Upper lobe of right lung (tissue), 1 donor: ENCODE data around the gene RPTOR. TPM values are rescaled to one million over a fixed set of nuclear protein-coding genes. Genes with fewer than 3 reads are reported as not detected.

Source experiments
- ATAC-seq: fragments of 200-7000 bp; cut with Tn5 transposase; one replicate; pipeline ENCODE4 v1.9.1; 2020; ENCODE audit warnings: mild to moderate bottlenecking, moderate library complexity
- DNase-seq: peaks from one replicate; pipeline ENCODE4 v3.0.0-alpha.2; 2020
- H3K27ac ChIP-seq: fragments of 200-600 bp; one replicate; pipeline ENCODE4 v1.8.0; 2022
- H3K27me3 ChIP-seq: fragments of 200-600 bp; one replicate; pipeline ENCODE4 v1.8.0; 2022; ENCODE audit warnings: mild to moderate bottlenecking
- H3K36me3 ChIP-seq: fragments of 200-600 bp; one replicate; pipeline ENCODE4 v1.8.0; 2022
- H3K4me1 ChIP-seq: fragments of 200-600 bp; one replicate; pipeline ENCODE4 v1.8.0; 2022
- H3K4me3 ChIP-seq: fragments of 200-600 bp; one replicate; pipeline ENCODE4 v1.8.0; 2022; ENCODE audit warnings: mild to moderate bottlenecking
- H3K9me3 ChIP-seq: fragments of 200-600 bp; one replicate; pipeline ENCODE4 v1.8.0; 2022
- intact Hi-C: fragments of 100-400 bp; cut with DNase I; formaldehyde crosslinking; loops from one replicate; pipeline ENCODE4 v1.11.0; 2022
- total RNA-seq: library from RNA; stranded (reverse); fragmentation: NEBNext Ultra II Directional; extraction: Animal tissue kit (Norgen Biotek cat#: 25700); gene quantifications from one replicate; pipeline ENCODE4 v1.2.1, GENCODE V29; 2021
- TF ChIP-seq, protein P1 (sequence below): fragments of 200-600 bp; IDR thresholded peaks from one replicate; pipeline ENCODE4 v1.8.0; 2022; ENCODE audit warnings: antibody characterized with exemption
- donor health status: DM: no; HTN: yes; CAD: no; lungs with severe emphysema.

The RPTOR gene
- total RNA-seq, 1 donor from 2014 or later, result 35.4 TPM

DNA sequence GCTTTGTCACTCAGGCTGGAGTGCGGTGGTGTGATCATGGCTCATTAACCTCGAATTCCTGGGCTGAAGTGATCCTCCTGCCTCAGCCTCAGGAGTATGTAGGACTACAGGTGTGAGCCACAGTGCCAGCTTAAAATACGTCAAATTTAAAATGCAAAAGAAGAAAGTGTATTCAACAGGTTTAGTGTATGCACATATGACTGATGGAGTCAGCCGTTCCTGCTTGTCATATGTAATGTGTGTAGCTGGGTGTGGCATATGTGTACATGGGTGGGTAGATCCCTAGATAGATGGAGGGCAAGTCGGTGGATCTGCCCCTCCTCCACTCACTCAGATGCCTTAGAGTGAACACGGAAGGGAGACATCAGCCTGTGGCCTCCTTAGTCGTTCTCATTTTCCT lies 111.0 kb downstream of the RPTOR start:
- Histone ChIP-seq H3K27ac (no peak overlapping the region), H3K4me3 (no peak overlapping the region), H3K27me3 (no peaks in the 10 kb centered on the region), H3K9me3 (no peaks in the 10 kb centered on the region), H3K36me3 (no peaks in the 10 kb centered on the region), H3K4me1 (no peaks in the 10 kb centered on the region)
- ATAC-seq (no peak), DNase-seq (no peak)
- intact Hi-C loops, result no loop called here
- TF ChIP-seq, protein P1, sequence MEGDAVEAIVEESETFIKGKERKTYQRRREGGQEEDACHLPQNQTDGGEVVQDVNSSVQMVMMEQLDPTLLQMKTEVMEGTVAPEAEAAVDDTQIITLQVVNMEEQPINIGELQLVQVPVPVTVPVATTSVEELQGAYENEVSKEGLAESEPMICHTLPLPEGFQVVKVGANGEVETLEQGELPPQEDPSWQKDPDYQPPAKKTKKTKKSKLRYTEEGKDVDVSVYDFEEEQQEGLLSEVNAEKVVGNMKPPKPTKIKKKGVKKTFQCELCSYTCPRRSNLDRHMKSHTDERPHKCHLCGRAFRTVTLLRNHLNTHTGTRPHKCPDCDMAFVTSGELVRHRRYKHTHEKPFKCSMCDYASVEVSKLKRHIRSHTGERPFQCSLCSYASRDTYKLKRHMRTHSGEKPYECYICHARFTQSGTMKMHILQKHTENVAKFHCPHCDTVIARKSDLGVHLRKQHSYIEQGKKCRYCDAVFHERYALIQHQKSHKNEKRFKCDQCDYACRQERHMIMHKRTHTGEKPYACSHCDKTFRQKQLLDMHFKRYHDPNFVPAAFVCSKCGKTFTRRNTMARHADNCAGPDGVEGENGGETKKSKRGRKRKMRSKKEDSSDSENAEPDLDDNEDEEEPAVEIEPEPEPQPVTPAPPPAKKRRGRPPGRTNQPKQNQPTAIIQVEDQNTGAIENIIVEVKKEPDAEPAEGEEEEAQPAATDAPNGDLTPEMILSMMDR, result no peak

GRCh38 chr17:80656590-80656989 lies 112.0 kb downstream of the RPTOR start:
- DNase-seq (no peak), ATAC-seq (no peak)
- Histone ChIP-seq H3K4me1 (no peaks in the 10 kb centered on the region), H3K27ac (no peak overlapping the region), H3K36me3 (no peaks in the 10 kb centered on the region), H3K9me3 (no peaks in the 10 kb centered on the region), H3K27me3 (no peaks in the 10 kb centered on the region), H3K4me3 (no peak overlapping the region)
- TF ChIP-seq, protein P1, result no peak
- intact Hi-C loops, result no loop called here

DNA sequence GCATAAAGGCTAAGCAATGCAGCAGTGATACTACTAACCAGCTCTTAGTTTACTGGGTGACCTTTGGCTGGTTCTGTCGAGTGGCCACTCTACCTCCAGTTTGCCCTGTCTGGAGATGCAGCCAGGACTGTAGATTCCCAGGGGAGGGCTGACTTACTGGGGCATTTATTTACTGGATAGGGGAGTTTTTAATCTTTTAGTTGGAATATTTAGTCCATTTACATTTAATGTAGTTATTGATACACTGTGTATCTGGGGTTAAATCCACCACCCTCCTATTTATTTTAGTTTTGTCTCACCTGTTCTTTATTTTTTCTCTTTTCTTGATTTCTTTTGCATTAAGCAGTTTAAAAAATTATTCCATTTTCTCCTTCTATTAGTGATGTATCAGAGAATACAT lies 112.9 kb downstream of the RPTOR start:
- Histone ChIP-seq H3K27me3 (no peaks in the 10 kb centered on the region), H3K4me1 (no peaks in the 10 kb centered on the region), H3K9me3 (no peaks in the 10 kb centered on the region), H3K4me3 (no peak overlapping the region), H3K36me3 (no peaks in the 10 kb centered on the region), H3K27ac (no peak overlapping the region)
- DNase-seq, result no peak
- ATAC-seq, result no peak
- TF ChIP-seq, protein P1, result no peak
- intact Hi-C loops, result no loop called here

- intact Hi-C loops, result no loop called here
- Histone ChIP-seq H3K4me3 (no peak overlapping the region), H3K36me3 (no peaks in the 10 kb centered on the region), H3K27ac (no peak overlapping the region), H3K27me3 (no peaks in the 10 kb centered on the region), H3K4me1 (peaks cover 8% of the 10 kb centered on the region), H3K9me3 (no peaks in the 10 kb centered on the region)
- ATAC-seq (no peak), DNase-seq (no peak)
- TF ChIP-seq, protein P1, result no peak
Observed at GRCh38 chr17:80658821-80659220, 114.2 kb downstream of the RPTOR start.

GRCh38 chr17:80659651-80660050 lies 115.0 kb downstream of the RPTOR start:
- DNase-seq, result no peak
- no peak overlapping the region for H3K4me3 ChIP-seq
- H3K4me1 ChIP-seq, result peaks cover 16% of the 10 kb centered on the region
- TF ChIP-seq, protein P1, result no peak
- no peaks in the 10 kb centered on the region for H3K9me3 ChIP-seq
- H3K27me3 ChIP-seq, result no peaks in the 10 kb centered on the region
- intact Hi-C loops, result no loop called here
- no peaks in the 10 kb centered on the region for H3K36me3 ChIP-seq
- no peak for ATAC-seq
- H3K27ac ChIP-seq, result no peak overlapping the region

DNA sequence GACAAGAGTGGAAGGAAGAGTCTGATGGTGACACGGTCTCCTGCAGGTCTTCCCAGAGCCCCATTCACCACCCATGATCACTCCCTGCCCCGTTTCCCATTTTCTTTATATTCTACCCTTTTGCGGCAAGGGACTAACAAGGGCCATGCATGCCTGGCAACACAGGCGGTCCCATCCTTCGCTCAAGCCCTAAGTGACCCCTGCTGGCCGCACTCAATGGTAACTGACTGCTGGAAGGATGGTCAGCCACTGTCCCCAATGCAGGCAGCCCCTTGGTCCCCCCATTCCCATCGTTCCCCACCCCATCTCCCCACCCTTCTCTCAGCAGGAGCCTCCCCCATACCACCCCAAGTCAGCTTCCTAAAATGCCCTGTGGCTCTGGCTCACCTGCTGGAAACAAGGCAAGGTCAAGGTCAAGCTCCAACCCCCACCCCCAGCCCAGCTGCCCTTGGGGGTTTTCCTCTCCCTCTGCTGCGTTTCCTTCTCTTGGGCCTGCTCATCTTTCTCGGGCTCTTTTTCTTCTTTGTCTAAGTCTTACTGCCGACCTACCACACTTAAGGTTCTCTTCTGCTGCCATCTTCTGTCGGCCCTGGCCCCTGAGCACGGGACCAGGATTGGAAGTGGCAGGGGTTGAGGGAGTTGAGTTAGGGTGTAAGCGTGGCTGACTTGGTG lies 116.0 kb downstream of the RPTOR start:
- peaks cover 21% of the 10 kb centered on the region for H3K4me1 ChIP-seq
- no peaks in the 10 kb centered on the region for H3K27me3 ChIP-seq
- no peak overlapping the region for H3K4me3 ChIP-seq
- TF ChIP-seq, protein P1, result no peak
- ATAC-seq (no peak), DNase-seq (no peak)
- H3K9me3 ChIP-seq, result no peaks in the 10 kb centered on the region
- H3K36me3 ChIP-seq, result no peaks in the 10 kb centered on the region
- no peak overlapping the region for H3K27ac ChIP-seq
- intact Hi-C loops, result no loop called here
